H54 (cell line): ENCODE data around the gene PLCL2.
"Not testable (repeated sequence)": the region's sequence is repeated elsewhere in the genome, so short reads cannot be mapped to it uniquely, and the experiment has no call there.

Experiments
- DNase-seq: peaks from one replicate; pipeline ENCODE4 v3.0.0; 2011; ENCODE audit warnings: low spot score, mixed read lengths; ENCODE audit not compliant: insufficient read length
- FAIRE-seq: peaks from 3 replicates; lab custom pipeline; 2011; peaks lifted over from hg19 to GRCh38; lab: Jason Lieb, UNC
- POLR2A ChIP-seq: IDR thresholded peaks from 2 replicates; pipeline ENCODE4 v1.6.1; 2011; ENCODE audit warnings: low read depth, mild to moderate bottlenecking, low read length

The PLCL2 gene

DNA sequence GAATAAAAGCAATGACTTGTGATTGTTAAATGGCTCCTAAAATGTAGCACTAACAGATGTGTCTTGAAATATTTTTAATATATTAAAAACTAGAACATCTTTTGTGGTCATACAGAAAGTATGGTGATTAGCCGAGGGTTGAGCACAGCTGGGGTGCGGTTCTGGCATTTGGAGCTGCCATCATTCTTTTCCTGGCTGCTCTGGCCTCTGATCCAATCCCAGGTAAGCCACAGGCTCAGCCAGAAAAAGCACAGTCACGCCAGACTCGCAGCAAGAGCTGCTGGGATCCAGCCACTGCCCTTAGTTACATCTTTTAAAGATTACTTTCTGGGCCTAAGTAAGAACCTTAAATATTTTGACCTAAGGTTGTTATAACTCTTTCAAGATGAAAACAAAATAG lies 196.8 kb downstream of the PLCL2 start:
- DNase-seq (no peak), FAIRE-seq (no peak)
- no peak for TF ChIP-seq POLR2A

DNA sequence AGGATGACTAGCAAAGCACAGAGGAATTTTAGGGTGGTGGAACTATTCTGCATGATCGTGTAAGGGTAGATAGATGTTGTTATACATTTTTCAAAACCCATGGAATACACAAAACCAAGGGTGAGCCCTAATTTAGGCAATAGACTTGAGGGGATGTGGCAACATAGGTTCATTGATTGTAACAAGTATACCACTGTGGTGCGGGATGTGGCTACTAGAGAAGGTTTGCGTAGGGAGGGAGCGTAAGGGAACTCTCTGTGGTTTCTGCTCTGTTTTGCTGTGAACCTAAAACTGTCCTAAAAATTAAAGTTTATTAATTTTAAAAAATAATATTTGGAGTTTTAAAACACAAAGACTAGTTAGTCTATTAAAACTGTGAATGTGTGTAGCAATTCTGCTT lies 202.8 kb downstream of the PLCL2 start:
- no peak for FAIRE-seq
- no peak for DNase-seq
- TF ChIP-seq POLR2A = no peak

DNA sequence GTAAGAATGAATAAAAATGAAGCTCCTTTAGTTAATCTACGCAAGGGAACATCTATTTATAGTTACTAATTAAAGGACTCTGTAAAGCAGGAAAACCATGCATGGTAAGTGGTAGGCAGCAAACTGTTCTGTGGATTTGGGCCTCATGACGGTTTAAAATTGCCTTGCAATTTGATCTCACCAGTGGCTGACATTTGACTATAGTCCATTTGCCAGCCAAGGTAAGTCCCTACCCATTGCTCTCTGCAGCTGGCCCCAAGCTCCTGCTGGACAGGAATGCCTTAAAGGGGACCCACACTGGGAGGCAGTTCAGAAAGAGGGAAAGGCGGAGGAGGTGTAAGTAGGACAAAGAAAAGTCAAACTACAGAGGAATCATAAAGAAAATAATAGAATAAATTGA lies 203.3 kb downstream of the PLCL2 start:
- DNase-seq = no peak
- no peak for FAIRE-seq
- TF ChIP-seq POLR2A = no peak

DNA sequence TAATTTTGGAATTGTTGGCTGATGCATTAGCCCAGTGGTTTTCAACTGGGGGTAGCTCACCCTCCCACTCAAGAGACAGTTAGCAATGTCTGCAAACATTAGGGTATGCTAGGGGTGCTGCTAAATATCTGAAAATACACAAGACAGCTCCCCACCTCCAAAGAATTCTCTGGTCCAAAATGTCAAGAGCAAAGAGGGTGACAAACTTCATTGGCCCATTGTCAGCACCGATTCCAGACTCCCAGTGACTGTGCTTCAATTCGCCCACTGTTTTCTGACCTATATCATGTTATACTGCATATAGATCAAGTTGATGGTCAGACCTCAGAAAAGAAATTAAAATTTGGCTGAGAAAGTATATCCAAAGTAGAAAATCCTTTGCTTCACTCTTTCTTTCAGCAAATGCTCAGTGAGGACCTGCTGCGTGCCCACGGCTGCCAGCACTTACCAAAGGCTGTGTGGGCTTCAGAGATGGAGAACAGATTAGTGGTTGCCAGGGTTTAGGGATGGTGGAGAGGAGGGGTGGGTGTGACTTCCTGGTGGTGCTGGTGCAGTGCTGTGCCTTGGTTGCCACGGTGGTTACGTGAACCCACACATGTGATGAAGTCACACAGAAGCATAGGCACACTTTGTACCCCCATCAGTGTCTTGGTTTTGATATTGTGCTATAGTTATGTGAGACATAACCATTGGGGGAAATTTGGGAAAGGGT lies 204.0 kb downstream of the PLCL2 start:
- TF ChIP-seq POLR2A = no peak
- DNase-seq (no peak), FAIRE-seq (no peak)

DNA sequence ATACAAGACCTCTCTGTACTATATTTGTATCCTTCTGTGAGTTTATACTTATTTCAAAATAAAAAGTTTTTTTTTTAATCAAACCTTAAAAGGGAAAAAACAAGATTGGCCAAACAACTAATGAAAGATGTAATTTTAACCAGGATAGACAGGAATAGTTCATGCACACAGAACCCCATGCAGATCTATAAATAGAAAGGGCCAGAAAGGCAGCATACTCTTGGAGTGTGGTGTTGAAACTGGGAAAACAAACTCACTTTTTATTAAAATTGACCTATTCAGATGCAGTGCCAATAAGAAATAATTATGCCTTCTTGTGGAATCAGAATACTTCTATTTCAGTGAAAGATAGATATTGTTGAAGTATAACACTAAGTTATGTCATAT lies 204.6 kb downstream of the PLCL2 start:
- FAIRE-seq (no peak), DNase-seq (no peak)

DNA sequence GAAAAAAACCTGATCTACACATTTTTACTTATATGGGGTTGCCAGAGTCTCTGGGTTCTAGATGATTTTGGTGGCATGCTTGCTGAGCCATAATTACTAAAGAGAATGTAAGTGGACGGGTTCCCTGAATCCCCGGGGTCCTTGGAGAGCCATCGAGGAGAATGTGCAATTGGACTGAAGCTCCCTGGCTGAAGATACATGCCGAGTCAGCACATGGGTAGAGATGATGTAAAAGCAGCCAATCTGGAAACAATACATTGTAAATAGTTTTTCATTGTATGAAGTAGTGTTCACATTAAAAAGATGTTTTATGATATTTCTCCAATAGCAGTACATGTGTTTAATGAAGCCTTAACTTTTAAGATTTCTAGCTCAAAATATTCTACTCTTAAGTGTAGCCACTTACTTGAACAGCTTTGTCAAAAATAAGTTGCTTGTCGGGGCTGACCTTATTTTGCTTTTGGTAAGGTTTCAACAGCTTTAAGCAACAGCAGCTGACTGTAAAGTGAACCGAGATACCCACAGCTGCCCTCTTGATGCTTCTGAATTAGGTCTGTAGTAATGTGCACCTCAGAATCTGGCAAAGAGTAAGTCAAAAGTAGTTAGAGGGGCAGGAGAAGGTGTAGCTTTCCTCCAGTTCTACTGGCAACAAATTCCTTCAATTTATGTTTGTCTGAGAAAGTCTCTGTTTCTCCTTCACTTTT lies 205.7 kb downstream of the PLCL2 start:
- no peak for TF ChIP-seq POLR2A
- no peak for FAIRE-seq
- no peak for DNase-seq

More for the DNA sequence above, 204.6 kb downstream of the PLCL2 start:
- no peak for TF ChIP-seq POLR2A

DNA sequence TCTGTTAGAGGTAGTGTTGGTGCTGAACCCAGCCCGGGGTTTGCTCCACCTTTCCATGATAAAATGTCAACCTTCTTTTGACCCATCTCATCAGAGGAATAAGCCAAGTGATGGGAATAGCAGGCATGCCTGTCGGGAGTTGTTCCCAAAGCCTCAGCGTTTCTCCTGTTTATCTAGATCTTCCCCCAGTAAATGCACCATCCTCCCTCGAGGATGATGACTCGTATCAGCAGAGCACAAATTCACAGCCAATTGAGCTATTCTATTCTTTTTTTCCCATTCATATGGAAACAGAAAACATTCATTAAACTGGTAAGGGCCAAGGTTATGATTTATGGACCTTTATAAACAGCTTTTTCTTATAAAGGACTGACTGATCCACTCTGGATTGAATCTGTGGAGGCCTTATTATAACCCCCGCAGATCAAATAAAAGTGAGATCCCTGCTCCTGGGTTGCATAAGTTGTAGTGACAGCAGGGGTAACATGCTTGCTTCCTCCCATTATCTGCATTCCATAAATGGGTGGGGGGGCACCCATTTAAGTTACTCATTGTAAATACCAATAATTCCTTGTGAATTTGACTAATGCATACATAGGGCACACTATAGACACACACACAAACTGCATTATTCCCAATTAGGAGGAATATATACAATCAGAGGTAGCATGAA lies 207.3 kb downstream of the PLCL2 start:
- FAIRE-seq (peak; percentile 62), DNase-seq (no peak)
- TF ChIP-seq POLR2A = no peak

DNA sequence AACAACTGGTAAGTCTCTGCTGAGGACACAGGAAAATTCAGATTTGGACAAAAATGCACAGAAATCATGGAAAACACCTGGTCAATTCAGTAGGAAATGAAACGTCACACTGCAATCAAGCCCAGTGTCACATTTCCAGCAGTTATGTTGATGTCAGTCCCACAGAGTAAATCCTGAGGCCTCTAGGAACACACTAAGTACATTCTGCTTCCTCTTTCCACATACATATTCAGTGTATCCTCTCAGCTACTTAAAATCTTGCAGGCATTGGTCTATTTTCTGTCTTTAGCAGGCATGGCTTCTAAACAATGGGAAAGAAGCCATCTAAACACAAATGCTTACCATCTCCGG lies 207.8 kb downstream of the PLCL2 start:
- DNase-seq (no peak), FAIRE-seq (no peak)
- no peak for TF ChIP-seq POLR2A

DNA sequence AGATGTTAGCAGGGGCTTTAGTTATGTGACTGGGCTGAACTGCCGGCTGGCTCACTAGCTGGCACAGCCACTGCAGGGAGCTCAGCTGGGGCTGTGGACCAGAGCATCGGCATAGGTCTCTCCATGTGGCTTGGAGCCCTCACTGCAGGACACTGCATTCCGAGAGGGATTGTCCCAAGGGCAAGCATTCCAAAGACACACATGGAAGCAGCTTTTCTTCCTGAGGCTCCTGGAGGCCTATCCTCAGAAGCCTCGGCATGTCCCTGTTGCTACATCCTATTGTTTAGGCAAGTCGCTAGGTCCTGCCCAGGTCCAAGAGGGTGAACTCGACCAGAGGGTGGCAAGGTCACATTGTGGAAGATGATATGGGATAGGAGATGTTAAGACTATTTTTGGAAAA lies 209.8 kb downstream of the PLCL2 start:
- no peak for TF ChIP-seq POLR2A
- FAIRE-seq (no peak), DNase-seq (no peak)

DNA sequence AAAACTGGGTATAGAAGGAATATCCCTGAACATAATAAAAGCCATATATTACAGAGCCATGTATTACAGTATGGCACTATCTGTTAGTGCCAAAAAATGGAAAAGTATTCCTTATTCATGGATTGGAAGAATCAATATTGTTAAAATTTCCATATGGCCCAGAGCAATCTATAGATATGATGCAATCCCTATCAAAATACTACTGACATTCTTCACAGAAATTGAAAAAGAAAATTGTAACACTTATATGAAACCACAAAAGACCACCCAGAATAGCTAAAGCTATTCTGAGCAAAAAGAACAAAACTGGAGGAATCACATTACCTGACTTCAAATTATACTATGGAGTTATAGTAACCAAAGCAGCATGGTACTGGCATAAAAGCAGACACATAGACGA lies 218.8 kb downstream of the PLCL2 start:
- no peak for TF ChIP-seq POLR2A
- no peak for FAIRE-seq

DNA sequence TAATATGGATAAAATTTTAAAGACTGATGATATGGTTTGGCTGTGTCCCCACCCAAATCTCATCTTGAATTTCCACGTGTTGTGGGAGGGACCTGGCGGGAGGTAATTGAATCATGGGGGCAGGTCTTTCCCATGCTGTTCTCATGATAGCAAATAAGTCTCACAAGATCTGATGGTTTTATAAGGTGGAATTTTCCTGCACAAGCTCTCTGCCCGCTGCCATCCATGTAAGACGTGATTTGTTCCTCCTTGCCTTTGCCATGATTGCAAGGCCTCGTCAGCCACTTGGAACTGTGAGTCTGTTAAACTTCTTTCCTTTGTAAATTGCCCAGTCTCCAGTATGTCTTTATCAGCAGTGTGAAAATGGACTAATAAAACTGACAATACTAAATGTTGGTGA lies 222.0 kb downstream of the PLCL2 start:
- DNase-seq, FAIRE-seq: not testable (repeated sequence)

More for the DNA sequence above, 218.8 kb downstream of the PLCL2 start:
- no peak for DNase-seq

DNA sequence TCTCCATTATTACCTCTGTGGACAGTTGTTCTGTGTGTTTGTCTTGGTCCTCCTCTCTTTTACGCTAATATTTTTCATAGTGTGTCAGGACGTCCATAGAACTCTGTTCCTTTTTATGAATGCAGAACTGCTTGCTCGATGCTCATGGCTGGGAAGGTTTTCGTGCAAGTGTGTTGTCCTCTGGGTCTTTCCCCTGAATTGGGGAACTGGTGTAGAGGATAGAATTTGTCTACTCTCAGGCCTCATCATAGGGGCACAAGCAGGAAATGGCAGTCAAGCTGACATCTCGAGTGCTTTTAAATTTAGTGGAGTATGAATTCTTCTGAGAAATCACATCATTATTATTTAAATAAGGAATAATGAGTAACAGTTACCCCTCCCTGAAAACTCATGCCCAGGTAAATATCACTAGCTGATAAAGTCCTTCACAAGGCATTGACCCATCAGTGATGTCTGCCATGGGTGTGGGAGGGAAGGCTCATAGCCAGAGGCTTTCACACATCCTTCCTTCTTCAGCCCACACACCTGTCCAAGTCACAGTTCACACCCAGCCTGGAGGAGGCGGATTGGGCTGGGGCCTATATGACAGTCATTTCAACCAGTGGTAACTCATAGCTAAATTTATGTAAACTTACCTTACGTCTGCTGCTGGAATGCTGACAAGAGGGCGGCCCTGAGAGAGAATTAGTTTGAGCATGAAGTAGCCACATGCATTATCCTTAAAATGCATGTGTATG lies 226.1 kb downstream of the PLCL2 start:
- TF ChIP-seq POLR2A = no peak
- FAIRE-seq (no peak), DNase-seq (no peak)

DNA sequence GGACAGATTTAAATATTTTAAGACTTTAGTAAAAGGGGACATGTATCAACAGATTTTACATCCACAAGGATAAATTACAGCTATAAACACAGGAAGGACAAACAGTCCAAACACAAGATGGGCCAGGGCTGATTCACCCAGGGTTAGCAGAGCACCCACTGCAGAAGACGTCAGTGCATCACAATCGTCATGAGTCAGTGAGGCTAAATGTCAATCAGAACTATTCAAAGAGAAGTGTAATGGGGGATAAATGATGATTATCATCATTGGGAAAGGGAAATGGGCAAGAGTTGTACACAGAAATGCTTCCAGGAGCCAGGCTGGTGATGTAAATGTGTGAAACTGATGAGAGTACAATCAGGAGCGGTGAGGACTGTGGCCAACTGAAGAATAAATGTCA lies 226.8 kb downstream of the PLCL2 start:
- no peak for TF ChIP-seq POLR2A
- no peak for DNase-seq
- no peak for FAIRE-seq

DNA sequence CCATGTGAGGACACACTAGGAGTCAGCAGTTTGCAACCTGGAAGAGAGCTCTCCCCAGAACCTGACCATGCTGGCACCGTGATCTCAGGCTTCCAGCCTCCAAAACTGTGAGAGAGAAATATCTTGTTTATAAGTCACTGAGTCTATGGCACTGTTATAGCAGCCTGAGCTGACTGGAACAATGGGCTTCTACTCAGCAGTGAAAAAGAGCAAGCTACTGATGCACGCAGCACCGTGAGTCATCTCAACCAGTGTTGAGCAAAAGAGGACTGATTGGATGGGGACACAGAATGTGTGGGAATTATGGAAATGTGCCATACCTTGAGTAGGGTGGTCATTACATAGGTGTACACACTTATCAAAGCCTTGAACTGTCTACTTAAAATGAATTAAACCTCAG lies 230.4 kb downstream of the PLCL2 start:
- TF ChIP-seq POLR2A = no peak
- DNase-seq (no peak), FAIRE-seq (no peak)
